Stimulated activated CD4-positive, alpha-beta T cell treated with anti-CD3 and anti-CD28 coated beads, Interleukin-1b, Interleukin-23, amount 100 ng/mL, for 1 hour (primary cell): ENCODE data around the gene C9orf50.

Source experiments
- DNase-seq, 2 donors: peaks; one replicate each; pipeline ENCODE4 v3.0.0-alpha.2; 2020; ENCODE audit warnings: low read depth in 2 of 2

The C9orf50 gene

DNA sequence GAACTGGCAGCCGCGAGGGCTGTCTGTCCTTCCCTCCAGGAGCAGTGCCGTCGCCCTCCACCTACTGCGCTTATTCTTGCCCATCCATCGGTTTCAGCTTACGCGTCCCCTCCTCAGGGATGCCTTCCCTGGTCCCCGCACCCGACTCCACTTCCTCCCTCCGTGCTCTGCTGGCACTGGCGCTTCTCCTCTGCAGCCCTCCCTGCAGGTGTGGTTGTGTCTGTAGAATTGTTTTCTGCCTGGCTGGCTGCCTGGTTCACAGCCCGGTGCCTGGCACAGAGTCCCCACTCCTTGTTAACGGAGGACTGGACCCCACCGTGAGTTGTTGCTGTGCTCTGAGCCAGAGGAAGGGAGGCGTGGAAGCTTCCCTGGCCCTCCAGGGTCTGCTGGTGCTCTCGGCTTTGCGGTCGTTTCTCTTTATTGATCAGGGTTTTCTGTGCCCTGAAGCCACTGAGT, 10.8 kb upstream of the C9orf50 start:
- no peak for DNase-seq

DNA sequence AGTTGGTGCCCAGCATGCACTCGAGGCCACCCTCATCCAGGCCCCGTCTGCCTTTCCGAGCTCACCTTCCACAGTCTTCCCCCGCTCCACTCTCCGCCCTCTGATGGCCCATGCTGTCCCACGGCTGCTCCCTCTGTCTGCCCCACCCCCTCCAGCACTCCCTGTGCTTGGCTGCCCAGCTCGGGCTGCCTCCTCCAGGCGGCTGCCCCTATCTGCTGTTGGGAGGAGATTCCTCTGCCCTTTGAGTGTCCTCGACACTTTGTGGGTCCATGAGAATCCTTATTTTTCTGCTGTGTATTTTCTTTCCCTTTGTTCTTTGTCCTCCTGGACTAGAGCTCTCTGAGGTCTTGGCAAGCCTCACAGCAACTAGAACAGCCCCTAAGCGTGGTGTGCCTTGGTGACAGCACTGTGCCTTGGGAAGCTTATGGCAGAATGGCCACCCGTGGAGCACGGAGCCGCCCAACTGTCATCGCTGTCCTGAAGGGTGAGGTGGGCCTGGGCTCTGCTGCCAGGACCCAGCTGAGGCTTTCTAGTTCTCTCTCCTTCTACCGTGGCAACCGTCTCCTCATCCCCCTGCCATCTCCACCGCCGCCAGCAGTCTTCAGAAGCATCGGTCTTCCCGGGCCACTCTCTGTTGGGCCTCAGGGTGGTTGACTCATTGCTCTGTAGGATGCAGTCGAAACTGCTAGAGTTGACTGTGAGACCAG, 10.2 kb upstream of the C9orf50 start:
- no peak for DNase-seq

DNA sequence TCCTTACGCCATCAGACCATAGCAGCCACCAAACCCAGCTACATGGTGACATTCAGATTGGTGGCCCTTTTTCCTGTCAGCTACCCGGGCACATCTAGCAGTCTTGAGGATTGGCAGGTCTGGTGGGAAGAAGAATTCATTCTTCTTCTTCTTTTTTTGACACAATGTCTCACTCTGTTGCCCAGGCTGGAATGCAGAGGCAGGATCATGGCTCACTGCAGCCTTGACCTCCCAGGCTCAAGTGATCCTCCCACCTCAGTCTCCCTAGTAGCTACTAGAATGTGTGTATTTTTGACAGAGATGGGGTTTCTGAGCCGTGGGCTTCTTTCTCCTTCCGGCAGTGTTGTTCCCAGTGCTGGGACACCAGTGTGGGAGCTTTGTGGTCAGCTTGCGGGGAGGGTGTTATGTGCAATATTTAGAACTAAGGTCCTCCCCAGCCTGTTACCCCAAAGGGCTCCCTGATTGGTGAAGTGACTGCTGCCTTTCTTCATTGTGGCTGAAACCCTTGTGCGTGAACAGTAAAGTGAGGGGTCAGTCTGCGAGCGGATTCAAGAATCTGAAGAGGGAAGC, 8.4 kb upstream of the C9orf50 start:
- no peak for DNase-seq

DNA sequence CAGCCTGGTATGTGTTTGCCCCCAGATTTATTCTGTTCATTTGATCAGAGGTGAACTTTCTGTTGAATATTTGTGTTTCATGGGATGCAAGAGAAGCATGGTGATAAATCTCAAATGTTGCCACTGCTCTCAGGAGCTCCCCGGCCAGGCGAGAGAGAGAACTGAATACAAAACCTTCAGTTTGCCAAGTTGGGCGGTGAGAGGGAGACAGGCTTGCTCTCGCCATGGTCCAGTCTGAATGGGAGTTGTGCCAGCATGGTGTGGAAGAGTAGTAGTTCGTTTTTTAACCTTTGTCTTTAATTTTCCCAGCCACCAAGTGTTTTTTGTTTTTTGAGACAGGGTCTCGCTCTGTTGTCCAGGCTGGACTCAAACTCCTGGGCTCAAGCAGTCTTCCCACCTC, 7.8 kb upstream of the C9orf50 start:
- DNase-seq, result no peak

DNA sequence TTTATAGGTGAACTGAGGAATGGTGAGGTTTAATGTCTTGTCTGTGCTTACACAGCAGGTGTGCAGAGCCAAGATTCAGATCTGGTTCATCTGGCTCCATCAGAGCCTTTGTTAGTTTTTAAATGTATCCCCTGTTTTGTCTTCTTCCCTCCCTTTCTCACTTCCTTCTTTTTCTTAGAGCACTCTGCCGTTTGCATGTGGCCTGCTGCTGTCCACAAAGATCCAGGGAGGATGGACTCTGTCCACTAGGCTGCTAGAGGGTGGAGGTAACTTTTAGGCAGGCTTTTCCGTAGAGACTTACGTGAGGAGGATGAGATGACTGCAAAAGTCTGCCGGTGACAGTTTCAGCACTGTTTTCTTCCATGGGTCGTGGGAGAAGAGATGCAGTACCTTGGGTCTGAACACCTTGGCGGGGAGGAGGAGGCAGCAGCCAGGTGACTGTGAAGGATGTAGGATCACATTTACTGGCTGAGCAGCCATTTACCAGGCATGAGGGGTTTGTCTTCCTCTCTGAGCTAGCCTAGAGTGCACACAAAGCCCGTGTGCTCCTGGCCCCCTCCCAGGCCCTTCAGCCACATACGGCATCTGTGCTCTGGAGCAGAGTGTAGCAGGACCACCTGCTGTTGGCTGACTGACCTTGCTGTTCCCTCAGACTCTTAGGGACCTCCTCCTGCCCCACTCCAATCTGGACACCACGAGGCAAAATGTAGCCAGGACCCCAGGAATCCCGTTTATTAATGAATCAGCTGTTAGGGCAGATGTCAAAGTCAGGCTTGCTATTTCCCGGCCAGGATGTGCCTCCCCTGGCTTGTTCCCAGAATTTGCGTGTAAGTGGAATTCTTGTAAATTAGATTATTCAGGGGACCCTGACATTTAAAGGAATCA, 6.9 kb upstream of the C9orf50 start:
- no peak for DNase-seq

DNA sequence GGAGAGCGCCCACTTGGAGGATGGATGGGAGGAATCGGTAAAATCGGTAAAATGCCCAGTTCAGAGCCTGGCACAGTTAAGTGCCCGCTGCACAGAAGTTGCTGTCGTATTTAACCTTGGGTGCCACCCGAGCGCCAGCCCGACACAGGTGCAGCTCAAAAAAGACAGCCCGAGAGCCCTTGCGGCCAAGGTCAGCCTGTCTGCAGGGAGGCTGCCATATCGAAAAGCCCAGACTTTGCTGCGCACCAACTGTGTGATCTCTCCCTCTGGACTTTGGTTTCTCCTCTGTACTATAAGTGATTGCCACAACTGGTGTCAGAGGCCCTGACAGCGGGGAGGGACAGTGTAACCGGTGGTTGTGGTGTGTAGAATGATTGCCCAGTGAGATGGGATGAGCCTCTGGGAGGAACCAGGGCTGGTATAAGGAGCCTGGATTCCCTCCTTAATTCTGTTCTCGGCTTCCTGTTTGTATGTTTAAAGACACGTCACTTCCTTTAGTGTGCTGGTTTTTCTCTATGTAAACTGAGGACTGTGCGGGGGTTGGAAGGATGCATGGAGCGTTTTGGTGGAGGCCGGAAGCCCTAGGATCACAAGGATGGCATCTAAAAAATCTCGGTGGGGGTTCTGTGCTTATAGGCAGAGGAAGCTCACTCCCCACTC, 5.9 kb upstream of the C9orf50 start:
- no peak for DNase-seq

DNA sequence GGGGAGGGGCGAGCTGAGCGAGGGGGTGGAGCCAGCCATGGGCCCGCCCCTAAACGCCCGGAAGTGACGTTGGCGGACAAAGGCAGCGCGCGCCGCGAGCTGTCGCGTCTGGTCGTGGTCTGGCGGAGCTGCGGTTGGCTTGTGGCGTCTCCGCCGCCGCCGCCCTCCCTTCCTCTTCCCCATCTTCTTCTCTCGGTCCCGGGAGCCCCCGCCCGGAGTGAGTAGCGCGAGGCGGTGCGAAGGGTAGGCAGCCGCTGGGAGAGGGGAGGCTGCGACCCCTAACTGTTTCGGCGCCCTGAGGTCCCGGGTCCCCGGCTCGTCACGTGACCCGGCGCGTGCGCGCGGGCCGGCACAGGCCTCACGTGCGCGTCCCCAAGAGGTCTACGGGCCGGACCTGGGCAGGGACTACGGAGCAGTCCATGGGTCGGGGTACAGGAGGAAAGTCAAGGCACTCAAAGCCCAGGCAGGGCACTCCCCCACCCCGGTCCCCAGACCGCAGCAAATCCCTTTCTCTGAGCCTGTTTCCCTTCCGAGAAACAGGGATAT, 5.3 kb upstream of the C9orf50 start, which contains the start of gene NTMT1:
NTMT1 (plus strand) TSS at position 85 of the 546 bp plus-strand sequence. CDS start 6,541 bp downstream, outside the sequence.
- DNase-seq, result peak; percentile 77 to 91

DNA sequence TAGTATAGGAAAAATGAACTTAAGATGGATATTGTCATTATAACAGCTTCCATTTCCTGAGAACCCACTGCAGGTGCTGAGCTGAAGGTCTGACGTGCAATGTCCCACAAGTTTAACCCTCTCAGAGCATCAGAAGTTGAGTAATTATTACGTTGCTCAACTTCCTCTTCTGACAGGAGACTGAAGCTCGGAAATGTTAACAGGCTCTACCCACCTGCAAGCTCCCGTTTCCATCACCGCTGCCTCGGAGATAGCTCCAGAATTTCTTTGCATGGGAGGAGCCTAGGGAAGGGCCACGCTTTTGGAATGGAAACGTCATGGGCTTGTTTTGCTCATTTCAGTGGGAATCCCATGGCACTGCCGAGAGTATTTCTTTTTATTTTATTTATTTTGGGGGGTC, 4.0 kb upstream of the C9orf50 start:
- DNase-seq, result no peak

DNA sequence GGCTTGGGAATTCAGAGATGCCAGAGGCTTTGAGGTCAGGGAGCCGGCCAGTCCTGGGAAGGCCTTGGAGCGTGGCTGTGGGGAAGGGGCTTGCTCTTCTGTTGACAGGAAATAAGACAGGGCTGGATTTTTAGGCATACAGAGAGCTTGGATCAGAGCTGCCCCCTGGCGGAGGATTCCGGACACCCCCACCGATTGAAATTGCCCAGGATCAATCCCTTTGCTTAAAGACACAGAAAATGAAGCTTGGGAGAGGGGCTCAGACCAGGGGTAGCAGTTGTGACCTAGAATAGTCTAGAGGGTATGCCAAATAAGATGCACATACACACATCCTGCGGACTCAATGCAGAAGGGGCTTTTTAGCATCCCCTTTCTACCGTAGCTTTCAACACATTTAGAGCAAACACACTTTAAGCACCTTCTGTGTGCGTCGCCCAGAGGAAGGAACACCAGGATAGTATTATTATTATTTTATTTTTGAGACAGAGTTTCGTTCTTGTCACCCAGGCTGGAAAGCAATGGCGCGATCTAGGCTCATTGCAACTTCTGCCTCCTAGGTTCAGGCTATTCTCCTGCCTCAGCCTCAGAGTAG, 3.4 kb upstream of the C9orf50 start:
- DNase-seq, result peak in 1 of 2 donors; percentile 59

DNA sequence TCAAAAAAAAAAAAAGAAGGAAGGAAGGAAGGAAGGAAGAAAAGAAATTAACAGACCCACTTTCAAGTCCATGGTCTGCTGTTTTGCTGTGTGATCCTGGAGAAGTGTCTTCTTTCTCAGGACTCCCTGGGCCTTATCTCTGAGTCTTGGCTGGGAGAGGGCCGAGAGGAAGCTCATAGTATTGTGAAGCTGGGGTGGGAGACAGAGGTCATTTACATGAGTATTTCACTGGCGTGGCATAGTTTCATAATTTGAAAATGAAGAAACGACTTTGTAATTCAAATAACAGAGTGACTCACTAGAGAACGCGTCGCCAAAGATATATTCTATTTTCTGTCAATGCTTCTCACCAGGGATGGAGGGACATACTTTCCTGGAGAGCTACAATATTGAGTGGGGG, 2.4 kb upstream of the C9orf50 start:
- no peak for DNase-seq

DNA sequence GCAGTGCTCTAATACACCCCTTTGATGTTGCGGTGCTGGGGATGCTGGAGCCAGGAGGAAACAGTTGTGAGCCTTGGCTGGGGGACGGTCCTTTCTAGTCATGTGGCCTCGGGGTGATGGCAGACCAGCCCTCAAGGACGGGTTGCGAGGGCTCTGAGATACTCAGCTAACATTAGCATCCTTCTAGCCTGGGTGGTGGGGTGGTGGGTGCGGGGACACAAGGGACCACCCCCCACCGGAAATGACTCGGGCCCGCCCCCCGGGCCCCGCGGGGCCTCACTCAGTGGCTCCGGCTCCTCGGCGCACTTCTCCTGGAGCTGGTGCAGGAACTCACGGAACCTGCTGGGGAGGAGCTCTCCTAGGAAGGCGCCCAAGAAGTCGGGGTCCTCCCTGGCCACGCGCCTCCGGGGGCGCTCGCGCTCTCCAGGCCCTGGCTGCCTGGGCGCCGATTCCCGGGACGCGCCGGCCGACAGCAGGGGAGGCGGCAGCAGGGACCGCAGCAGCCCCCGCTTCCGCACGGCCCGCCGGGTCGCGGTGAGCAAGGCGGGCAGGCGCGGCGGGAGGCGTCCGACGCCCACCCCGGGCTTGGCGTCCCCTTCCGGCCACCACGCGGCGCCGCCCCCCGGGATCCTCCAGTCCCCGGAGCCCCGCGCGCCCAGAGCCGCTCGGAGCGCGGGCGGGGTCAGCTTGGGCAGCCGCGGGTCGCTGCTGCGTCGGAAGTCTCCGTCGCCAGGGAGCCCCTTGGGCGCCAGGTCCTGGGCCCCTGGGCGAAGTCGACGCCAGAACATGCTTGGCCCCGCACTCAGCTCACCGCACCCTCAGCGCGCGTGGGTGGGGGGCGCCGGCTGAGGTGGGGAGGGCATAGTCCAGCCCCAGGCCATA, 873 bp downstream of the C9orf50 start:
- no peak for DNase-seq

DNA sequence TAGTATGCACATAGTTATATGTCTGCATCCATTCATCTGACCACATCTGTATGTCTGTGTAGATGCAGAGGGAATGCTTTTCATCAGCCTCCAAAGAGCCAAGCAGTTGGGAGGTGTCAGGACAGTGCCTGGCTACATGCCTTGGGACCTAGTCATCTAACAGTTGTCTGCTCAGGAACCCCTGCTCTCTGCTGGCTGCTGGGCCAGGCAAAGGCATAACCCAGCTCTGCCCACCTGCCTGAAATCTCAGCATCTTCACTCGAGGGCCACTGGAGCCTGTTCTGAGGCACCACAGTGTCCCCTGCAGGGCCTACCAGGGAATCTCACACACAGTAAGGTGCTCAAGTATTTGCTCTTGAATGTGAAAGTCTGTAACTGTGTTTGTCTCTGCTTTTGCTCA, 3.7 kb downstream of the C9orf50 start:
- no peak for DNase-seq

DNA sequence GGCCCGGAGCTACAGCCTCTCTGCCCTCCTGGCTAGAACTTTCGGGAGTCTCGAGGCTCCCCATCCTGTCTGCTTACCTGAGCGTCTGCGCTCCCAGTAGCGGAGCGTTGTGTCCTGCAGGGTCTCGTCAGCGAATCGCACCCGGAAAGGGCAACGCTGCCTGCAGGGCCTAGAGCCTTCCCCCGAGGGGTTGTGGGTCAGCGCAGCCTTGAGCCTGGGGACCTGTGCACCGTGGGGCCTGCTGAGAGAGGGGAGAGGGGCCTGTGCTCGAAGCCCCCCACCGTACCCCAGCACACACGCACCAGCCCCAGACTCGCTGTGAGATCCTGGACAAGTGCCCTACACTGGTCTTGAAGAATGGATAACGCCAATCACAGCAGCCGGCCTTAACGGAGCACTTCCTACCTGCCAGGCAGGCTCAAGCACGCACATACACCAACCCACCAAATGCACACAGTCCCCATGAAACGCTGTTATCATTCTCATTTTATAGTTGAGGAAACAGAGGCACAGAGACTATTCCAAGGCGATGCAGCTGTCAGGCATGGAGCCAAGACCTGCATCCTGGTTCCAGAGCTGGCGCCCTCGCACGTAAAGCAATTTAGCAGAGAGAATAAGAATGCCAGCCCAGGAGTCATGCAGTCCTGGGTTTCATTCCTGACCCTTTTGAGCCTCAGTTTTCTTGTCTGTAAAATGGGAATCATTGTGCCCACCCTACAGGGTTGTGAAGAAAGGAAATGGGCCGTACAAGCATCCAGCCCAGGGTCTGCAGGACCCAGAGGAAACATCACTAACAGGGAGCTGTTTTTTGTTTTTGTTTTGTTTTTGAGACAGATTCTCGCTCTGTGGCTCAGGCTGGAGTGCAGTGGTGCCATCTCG, 5.3 kb downstream of the C9orf50 start:
- no peak for DNase-seq

DNA sequence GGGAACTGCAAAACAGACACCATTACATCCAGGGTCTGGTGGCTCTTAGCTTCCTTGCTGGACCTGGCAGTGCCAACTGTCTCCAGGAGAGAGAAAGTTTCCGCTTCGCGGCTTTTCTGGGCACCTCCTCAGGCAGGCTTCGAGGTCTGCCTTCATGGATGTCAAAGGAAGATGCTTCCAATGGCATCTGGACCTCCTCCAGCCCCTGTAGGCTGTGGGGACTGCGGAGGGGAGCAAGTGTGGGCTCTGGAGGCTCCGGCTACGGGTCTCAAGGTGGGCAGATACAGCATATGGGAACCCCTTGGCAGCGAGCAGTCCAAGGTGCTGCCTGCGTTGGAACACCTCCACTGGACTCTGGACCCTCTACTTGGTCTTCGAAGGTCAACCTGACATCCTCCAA, 6.0 kb downstream of the C9orf50 start:
- no peak for DNase-seq

DNA sequence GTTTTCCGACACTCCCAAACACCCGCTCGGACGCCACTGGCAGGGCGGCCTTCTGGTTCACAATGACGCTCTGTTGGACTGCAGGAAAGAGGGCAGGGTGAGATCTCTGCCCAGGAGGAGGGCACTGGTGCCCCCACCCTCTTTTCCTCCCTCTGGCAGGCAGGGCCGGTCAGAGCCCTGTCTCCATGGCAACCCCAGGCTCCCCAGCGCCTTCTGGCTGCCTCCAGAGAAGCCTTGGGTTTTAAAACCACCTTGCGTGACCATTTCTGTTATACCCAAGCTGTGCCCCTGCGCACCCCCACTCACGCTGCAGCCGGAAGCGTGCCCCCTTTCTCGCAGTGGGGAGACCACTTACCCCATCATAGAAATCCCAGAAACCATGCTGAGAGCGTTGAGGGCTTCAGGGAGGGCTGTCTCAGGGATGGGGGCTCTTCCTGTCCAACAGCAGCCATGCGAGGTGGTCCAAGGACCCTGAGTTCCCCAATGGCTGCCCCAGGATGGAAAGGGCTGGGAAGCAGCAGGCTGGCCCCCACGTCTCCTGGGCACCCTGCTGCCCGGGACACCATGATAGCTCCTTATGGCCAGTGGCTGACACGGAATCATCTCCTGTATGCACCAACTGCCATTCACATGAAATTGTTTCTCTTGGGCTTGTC, 7.3 kb downstream of the C9orf50 start:
- DNase-seq, result no peak

DNA sequence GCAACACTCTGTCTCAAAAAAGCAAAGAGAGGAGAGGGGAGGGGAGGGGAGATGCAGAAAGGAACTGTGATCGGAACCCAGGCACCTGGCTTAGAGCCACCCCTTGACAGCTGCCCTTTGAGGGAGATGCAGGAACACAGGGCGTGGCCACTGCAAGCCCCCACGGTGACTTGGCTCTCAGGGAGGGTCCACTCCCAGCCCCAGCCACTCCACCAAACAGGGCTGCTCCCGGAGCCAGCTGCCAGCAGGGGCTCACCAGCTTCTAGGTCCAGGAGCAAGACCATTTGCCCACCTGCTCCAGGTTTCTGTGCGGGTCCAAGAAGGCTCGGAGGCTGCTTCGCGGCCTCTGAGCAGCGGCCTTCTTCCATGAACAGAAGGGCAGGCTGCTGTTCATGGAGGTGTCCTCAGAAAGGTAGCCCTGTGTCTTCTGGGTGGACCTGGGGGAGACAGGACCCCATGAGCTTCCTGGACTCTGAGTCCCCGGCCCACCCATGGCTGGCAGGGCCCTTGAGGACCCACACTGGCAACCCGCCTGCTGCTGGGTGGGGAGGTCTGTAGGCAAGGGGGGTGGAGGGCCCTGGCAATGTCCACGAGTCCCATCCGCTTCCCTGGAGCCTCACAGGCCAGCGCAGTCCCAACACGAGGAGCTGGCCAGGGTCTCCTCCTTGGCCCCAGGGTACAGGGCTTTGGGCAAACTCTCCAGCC, 7.9 kb downstream of the C9orf50 start:
- DNase-seq, result no peak

DNA sequence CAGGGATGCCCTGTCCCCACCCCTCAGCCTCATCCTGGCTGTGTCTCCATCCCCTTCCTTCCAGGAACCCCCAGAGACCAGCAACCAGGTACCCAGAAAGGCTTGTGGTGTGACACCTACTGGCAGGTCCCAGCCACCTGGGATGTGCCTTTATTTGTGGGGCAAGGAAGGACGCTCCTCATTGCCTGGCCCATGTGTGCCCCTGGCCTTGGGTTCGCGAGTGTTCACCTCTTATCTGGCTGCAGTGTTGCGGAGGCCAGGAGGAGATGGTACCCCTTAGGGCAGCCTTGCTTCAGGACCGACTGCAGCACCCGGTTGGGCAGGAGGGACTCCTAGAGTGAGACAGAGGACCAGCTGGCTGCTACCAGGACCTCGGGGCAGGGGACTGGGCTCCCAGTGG, 8.8 kb downstream of the C9orf50 start:
- DNase-seq, result no peak

DNA sequence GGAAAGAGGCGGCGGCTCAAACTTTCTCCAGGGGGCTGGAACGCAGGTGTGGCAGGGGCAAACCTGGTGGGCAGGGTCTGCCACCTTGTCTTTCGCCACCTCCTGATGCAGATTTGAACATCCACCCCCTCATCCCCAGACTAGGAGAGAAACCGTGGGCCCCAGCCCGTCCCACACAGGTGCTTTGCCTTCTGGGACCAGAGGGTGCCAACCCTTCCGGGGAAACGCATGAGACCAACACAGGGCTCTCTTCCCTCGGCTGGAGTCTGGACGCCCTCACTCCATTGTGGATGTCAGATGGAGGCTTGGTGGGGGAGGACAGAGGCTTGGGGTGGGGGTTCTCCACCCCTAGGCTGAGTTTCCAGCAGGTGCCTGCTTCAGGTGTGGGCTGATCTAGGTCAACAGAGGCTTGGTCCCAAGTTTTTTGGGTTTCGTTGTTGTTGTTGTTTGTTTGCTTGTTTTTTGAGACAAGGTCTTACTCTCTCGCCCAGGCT, 9.5 kb downstream of the C9orf50 start:
- DNase-seq, result no peak
